Epithelial cell of umbilical artery (primary cell): ENCODE data around the gene TERC. TPM values are rescaled to one million over a fixed set of nuclear protein-coding genes. Genes with fewer than 3 reads are reported as not detected.

Experiments used
- total RNA-seq: library from RNA; depleted of rRNA; stranded (reverse); fragments of >200 nt; gene quantifications from 2 replicates; pipeline ENCODE4 v1.2.3, GENCODE V29; 2014

The TERC gene
- total RNA-seq: 312 and 747 TPM in 2 replicates

GRCh38 chr3:169764882-169765612, at the start of gene TERC:
Gene TERC (minus strand): TSS chr3:169765060.

GRCh38 chr3:169812332-169813235, 47.7 kb upstream of the TERC start, which contains the start of the genes LRRC34 and LRRIQ4:
Gene LRRC34 (minus strand): TSS chr3:169812904. CDS start chr3:169812548, 356 bp downstream.
Gene LRRIQ4 (plus strand): TSS chr3:169812870. CDS start chr3:169821922, 9,052 bp downstream.

GRCh38 chr3:169772897-169773816, 8.3 kb upstream of the TERC start, which contains the start of gene MYNN:
Gene MYNN (plus strand): TSS chr3:169773396. CDS start chr3:169774296, 900 bp downstream.

GRCh38 chr3:169769287-169770181, 4.7 kb upstream of the TERC start, which contains the start of gene ACTRT3:
Gene ACTRT3 (minus strand): TSS chr3:169769561. CDS start chr3:169769520, 41 bp downstream.

Other genes with a start within 250 kb of the TERC start
- gene MECOM, start 101.3 kb downstream of the TERC start, total RNA-seq: 127 and 137 TPM in 2 replicates
- 5.5 and 6.2 TPM in 2 replicates for gene ACTRT3, start 4.5 kb upstream of the TERC start, total RNA-seq
- gene MYNN, start 8.3 kb upstream of the TERC start, total RNA-seq: 18.2 and 20.8 TPM in 2 replicates
- not detected in 2 replicates for gene LRRIQ4, start 47.8 kb upstream of the TERC start, total RNA-seq
- gene LRRC34, start 47.8 kb upstream of the TERC start, total RNA-seq: 0.97 and 5.0 TPM in 2 replicates
- not detected in 2 replicates for gene LRRC31, start 104.9 kb upstream of the TERC start, total RNA-seq
- not detected in 2 replicates for gene SAMD7, start 146.5 kb upstream of the TERC start, total RNA-seq
- gene SEC62, start 201.7 kb upstream of the TERC start, total RNA-seq: 33.5 and 38.0 TPM in 2 replicates